DND-41 (cell line): Measurements from ENCODE around the gene ZNF662.

ENCODE experiments used
- EZH2 ChIP-seq: IDR thresholded peaks from 3 replicates; pipeline ENCODE4 v1.6.1; 2012; ENCODE audit warnings: borderline replicate concordance, low read depth, mild to moderate bottlenecking, moderate library complexity, low read length, inconsistent platforms; ENCODE audit not compliant: severe bottlenecking
- TF ChIP-seq, protein P1 (sequence below): IDR thresholded peaks from 2 replicates; pipeline ENCODE4 v1.5.1; 2012; ENCODE audit warnings: borderline replicate concordance, low read length, moderate library complexity, mild to moderate bottlenecking; ENCODE audit not compliant: poor library complexity, severe bottlenecking; ENCODE audit errors: extremely low read depth

DNA sequence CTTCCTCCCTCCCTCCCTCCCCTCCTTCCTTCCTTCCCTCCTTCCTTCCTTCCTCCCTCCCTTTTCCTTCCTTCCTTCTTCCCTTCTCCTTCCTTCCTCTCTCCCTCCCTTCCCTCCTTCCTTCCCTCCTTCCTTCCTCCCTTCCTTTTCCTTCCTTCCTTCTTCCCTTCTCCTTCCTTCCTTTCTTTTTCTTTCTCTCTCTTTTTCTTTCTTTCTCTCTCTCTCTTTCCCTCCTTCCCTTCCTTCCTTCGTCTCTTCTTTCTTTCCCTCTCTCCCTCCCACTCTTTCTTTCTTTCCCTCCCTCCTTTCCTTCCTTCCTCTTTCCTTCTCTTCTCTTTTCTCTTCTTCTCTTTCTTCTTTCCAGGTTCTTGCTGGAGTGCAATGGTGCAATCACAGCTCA, 1.9 kb upstream of the ZNF662 start:
- TF ChIP-seq, protein P1, sequence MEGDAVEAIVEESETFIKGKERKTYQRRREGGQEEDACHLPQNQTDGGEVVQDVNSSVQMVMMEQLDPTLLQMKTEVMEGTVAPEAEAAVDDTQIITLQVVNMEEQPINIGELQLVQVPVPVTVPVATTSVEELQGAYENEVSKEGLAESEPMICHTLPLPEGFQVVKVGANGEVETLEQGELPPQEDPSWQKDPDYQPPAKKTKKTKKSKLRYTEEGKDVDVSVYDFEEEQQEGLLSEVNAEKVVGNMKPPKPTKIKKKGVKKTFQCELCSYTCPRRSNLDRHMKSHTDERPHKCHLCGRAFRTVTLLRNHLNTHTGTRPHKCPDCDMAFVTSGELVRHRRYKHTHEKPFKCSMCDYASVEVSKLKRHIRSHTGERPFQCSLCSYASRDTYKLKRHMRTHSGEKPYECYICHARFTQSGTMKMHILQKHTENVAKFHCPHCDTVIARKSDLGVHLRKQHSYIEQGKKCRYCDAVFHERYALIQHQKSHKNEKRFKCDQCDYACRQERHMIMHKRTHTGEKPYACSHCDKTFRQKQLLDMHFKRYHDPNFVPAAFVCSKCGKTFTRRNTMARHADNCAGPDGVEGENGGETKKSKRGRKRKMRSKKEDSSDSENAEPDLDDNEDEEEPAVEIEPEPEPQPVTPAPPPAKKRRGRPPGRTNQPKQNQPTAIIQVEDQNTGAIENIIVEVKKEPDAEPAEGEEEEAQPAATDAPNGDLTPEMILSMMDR = no peak
- TF ChIP-seq EZH2 = no peak
